ENCODE results near the gene LOX. TPM values are rescaled to one million over a fixed set of nuclear protein-coding genes. Genes with fewer than 3 reads are reported as not detected.

Gene LOX
- total RNA-seq, 1 donor from 2014 or later, result 1,150 TPM

- Mint-ChIP-seq H3K27ac (ENCODE audit: unreplicated experiment) (peak overlapping the region; percentile 41), H3K4me1 (ENCODE audit: low read depth, unreplicated experiment) (peaks cover 23% of the 10 kb centered on the region), H3K36me3 (ENCODE audit: low read depth, unreplicated experiment) (no peaks in the 10 kb centered on the region), H3K4me3 (ENCODE audit: unreplicated experiment) (no peak overlapping the region), H3K27me3 (ENCODE audit: low read depth, unreplicated experiment) (no peaks in the 10 kb centered on the region), H3K9me3 (ENCODE audit: unreplicated experiment) (no peaks in the 10 kb centered on the region)
- Histone ChIP-seq H3K27me3 (ENCODE audit: insufficient read depth, low read length) (no peaks in the 10 kb centered on the region), H4K20me1 (ENCODE audit: insufficient read depth, low read length) (no peaks in the 10 kb centered on the region), H3K4me2 (ENCODE audit: low read length) (no peak overlapping the region), H3K36me3 (ENCODE audit: insufficient read depth, low read length) (no peaks in the 10 kb centered on the region), H3K27ac (ENCODE audit: low read depth, low read length) (peak overlapping the region; percentile 55), H3K79me2 (ENCODE audit: insufficient read depth, low read length) (no peaks in the 10 kb centered on the region), H3K4me1 (ENCODE audit: insufficient read depth, low read length) (peaks cover 27% of the 10 kb centered on the region), H3K4me3 (ENCODE audit: insufficient read depth, low read depth, low read length) (no peak overlapping the region), H2AFZ (ENCODE audit: low read depth, low read length) (peak overlapping the region; percentile 23), H3K9ac (ENCODE audit: low read length) (peak overlapping the region; percentile 67), H3K9me3 (ENCODE audit: insufficient read depth, low read depth, low read length) (no peaks in the 10 kb centered on the region)
- TF ChIP-seq EZH2 (IDR thresholded peaks at IDR 0.05; ENCODE audit: insufficient read depth, low read length), result no peak
- TF ChIP-seq, protein P1, sequence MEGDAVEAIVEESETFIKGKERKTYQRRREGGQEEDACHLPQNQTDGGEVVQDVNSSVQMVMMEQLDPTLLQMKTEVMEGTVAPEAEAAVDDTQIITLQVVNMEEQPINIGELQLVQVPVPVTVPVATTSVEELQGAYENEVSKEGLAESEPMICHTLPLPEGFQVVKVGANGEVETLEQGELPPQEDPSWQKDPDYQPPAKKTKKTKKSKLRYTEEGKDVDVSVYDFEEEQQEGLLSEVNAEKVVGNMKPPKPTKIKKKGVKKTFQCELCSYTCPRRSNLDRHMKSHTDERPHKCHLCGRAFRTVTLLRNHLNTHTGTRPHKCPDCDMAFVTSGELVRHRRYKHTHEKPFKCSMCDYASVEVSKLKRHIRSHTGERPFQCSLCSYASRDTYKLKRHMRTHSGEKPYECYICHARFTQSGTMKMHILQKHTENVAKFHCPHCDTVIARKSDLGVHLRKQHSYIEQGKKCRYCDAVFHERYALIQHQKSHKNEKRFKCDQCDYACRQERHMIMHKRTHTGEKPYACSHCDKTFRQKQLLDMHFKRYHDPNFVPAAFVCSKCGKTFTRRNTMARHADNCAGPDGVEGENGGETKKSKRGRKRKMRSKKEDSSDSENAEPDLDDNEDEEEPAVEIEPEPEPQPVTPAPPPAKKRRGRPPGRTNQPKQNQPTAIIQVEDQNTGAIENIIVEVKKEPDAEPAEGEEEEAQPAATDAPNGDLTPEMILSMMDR (IDR thresholded peaks at IDR 0.05; ENCODE audit: insufficient read depth, low read depth, low read length), result no peak
- peak; percentile 62 for FAIRE-seq
- peak; percentile 64 for DNase-seq (ENCODE audit: low read depth)
Measured at GRCh38 chr5:122102825-122103224, 24.8 kb upstream of the LOX start.

GRCh38 chr5:122101636-122102285, 23.7 kb upstream of the LOX start:
- DNase-seq (ENCODE audit: low read depth) (peak; percentile 44), FAIRE-seq (peak; percentile 94)
- Histone ChIP-seq H2AFZ (ENCODE audit: low read depth, low read length) (no peak overlapping the region), H3K27me3 (ENCODE audit: insufficient read depth, low read length) (no peaks in the 10 kb centered on the region), H3K36me3 (ENCODE audit: insufficient read depth, low read length) (no peaks in the 10 kb centered on the region), H3K9ac (ENCODE audit: low read length) (peak overlapping the region; percentile 67), H3K4me2 (ENCODE audit: low read length) (no peak overlapping the region), H3K79me2 (ENCODE audit: insufficient read depth, low read length) (no peaks in the 10 kb centered on the region), H3K4me1 (ENCODE audit: insufficient read depth, low read length) (peaks cover 27% of the 10 kb centered on the region), H3K9me3 (ENCODE audit: insufficient read depth, low read depth, low read length) (no peaks in the 10 kb centered on the region), H4K20me1 (ENCODE audit: insufficient read depth, low read length) (no peaks in the 10 kb centered on the region), H3K27ac (ENCODE audit: low read depth, low read length) (peak overlapping the region; percentile 55), H3K4me3 (ENCODE audit: insufficient read depth, low read depth, low read length) (no peak overlapping the region)
- no peaks in the 10 kb centered on the region for H3K9me3 Mint-ChIP-seq (ENCODE audit: unreplicated experiment)
- H3K4me3 Mint-ChIP-seq (ENCODE audit: unreplicated experiment), result no peak overlapping the region
- TF ChIP-seq, protein P1 (IDR thresholded peaks at IDR 0.05; ENCODE audit: insufficient read depth, low read depth, low read length), result peak; percentile 78
- TF ChIP-seq EZH2 (IDR thresholded peaks at IDR 0.05; ENCODE audit: insufficient read depth, low read length), result no peak
- H3K27ac Mint-ChIP-seq (ENCODE audit: unreplicated experiment), result peak overlapping the region; percentile 3
- peaks cover 20% of the 10 kb centered on the region for H3K4me1 Mint-ChIP-seq (ENCODE audit: low read depth, unreplicated experiment)
- H3K27me3 Mint-ChIP-seq (ENCODE audit: low read depth, unreplicated experiment), result no peaks in the 10 kb centered on the region
- no peaks in the 10 kb centered on the region for H3K36me3 Mint-ChIP-seq (ENCODE audit: low read depth, unreplicated experiment)

All from astrocyte (in vitro differentiated cells and primary cell).